B cell (primary cell): Measurements from ENCODE around the gene PRRT2. TPM values are rescaled to one million over a fixed set of nuclear protein-coding genes. Genes with fewer than 3 reads are reported as not detected.
A peak's percentile ranks its signal among the peaks of the same experiment; 100 is the strongest.

Source experiments
- ATAC-seq: fragments of 200-7000 bp; cut with Tn5 transposase; one replicate; pipeline ENCODE4 v1.10.0; 2021; ENCODE audit warnings: low read depth, mild to moderate bottlenecking, moderate number of reproducible peaks, moderate library complexity
- CTCF ChIA-PET: fragments of 350-600 bp; sonication (Branson Sonifier 250); formaldehyde crosslinking; loops from one replicate; lab custom pipeline; 2021; ENCODE audit warnings: antibody characterized with exemption, inconsistent platforms; lab: Charles Lee
- POLR2A ChIA-PET: fragments of 350-600 bp; sonication (Branson Sonifier 250); formaldehyde crosslinking; loops from one replicate; lab custom pipeline; 2021; ENCODE audit warnings: antibody characterized with exemption; lab: Charles Lee
- DNase-seq: peaks from one replicate; pipeline ENCODE4 v3.0.0; 2013
- H2AFZ ChIP-seq: 2 replicates; pipeline ENCODE4 v1.6.1; 2012; ENCODE audit warnings: mild to moderate bottlenecking, low read depth, low read length; ENCODE audit not compliant: insufficient read depth, poor library complexity, severe bottlenecking
- H3K27ac ChIP-seq, 2 donors: 1 replicate in 1 of 2; 2 replicates in 1 of 2; pipeline ENCODE4 v1.5.1; 2012 to 2013; ENCODE audit warnings: low read length in 2 of 2, mild to moderate bottlenecking in 2 of 2, moderate library complexity in 1 of 2
- H3K27me3 ChIP-seq, 4 experiments: fragments of 200-600 bp in 1 of 4; sonication (generic) in 1 of 4; replicated peaks in 1 of 4; 1 replicate in 2 of 4; 2 replicates in 2 of 4; pipeline versions ENCODE4 v1.6.1 to v1.7.0; 2013 to 2016; ENCODE audit warnings: low read length in 3 of 4, mild to moderate bottlenecking in 2 of 4, mixed read lengths in 1 of 4, moderate library complexity in 1 of 4; ENCODE audit not compliant: insufficient read depth in 4 of 4, control insufficient read depth in 3 of 4; ENCODE audit errors: control extremely low read depth in 1 of 4
- H3K36me3 ChIP-seq, 2 experiments: replicated peaks in 1 of 2; 1 replicate in 1 of 2; 2 replicates in 1 of 2; pipeline versions ENCODE4 v1.6.1 to v1.7.1; 2013; ENCODE audit warnings: low read length in 1 of 2; ENCODE audit not compliant: insufficient read depth in 2 of 2, control insufficient read depth in 1 of 2; ENCODE audit errors: control extremely low read depth in 1 of 2, extremely low read depth in 1 of 2
- H3K4me1 ChIP-seq, 2 donors: fragments of 200-600 bp in 1 of 2; sonication (generic) in 1 of 2; 1 replicate in 1 of 2; 2 replicates in 1 of 2; pipeline versions ENCODE4 v1.5.1 to v1.6.1; 2013 to 2017; ENCODE audit warnings: low read length in 2 of 2; ENCODE audit not compliant: control insufficient read depth in 2 of 2, insufficient read depth in 2 of 2
- H3K4me2 ChIP-seq: replicated peaks from 2 replicates; pipeline ENCODE3; 2012; ENCODE audit warnings: mild to moderate bottlenecking, low read depth, low read length; ENCODE audit not compliant: poor library complexity, severe bottlenecking
- H3K4me3 ChIP-seq, 5 experiments: fragments of 200-600 bp in 1 of 5; sonication (generic) in 1 of 5; 1 replicate in 3 of 5; 2 replicates in 2 of 5; pipeline versions ENCODE4 v1.5.1 to v1.7.0; 2011 to 2016; ENCODE audit warnings: low read length in 4 of 5, mild to moderate bottlenecking in 4 of 5, low read depth in 2 of 5, control low read depth in 1 of 5, moderate library complexity in 1 of 5; ENCODE audit not compliant: insufficient read depth in 1 of 5; ENCODE audit errors: control extremely low read depth in 1 of 5, extremely low read depth in 1 of 5
- H3K79me2 ChIP-seq: fragments of 200-600 bp; sonication (generic); one replicate; pipeline ENCODE4 v1.6.0; 2016; ENCODE audit warnings: low read length; ENCODE audit not compliant: control insufficient read depth, insufficient read depth
- H3K9ac ChIP-seq: fragments of 200-600 bp; sonication (generic); 2 replicates; pipeline ENCODE4 v1.6.1; 2017; ENCODE audit warnings: mild to moderate bottlenecking, low read length, moderate library complexity
- H3K9me3 ChIP-seq, 3 donors: one replicate each; pipeline versions ENCODE4 v1.6.1 to v1.7.1; 2013; ENCODE audit warnings: low read length in 2 of 3; ENCODE audit not compliant: control insufficient read depth in 2 of 3, insufficient read depth in 1 of 3; ENCODE audit errors: control extremely low read depth in 1 of 3
- H4K20me1 ChIP-seq: 2 replicates; pipeline ENCODE4 v1.6.0; 2012; ENCODE audit warnings: mild to moderate bottlenecking, low read length; ENCODE audit not compliant: insufficient read depth, control insufficient read depth, poor library complexity, severe bottlenecking
- H3K27ac Mint-ChIP-seq: one replicate; pipeline ENCODE4 v1.8.0; 2021; ENCODE audit warnings: mixed read lengths
- H3K27me3 Mint-ChIP-seq: one replicate; pipeline ENCODE4 v1.8.0; 2021; ENCODE audit warnings: mixed read lengths
- H3K4me1 Mint-ChIP-seq: one replicate; pipeline ENCODE4 v1.8.0; 2021; ENCODE audit warnings: mixed read lengths
- H3K4me3 Mint-ChIP-seq: one replicate; pipeline ENCODE4 v1.8.0; 2021; ENCODE audit warnings: mixed read lengths
- H3K9me3 Mint-ChIP-seq: one replicate; pipeline ENCODE4 v1.8.0; 2022; ENCODE audit warnings: mixed read lengths; ENCODE audit not compliant: insufficient read depth
- EZH2 ChIP-seq: IDR thresholded peaks from 2 replicates; pipeline ENCODE4 v1.6.1; 2012; ENCODE audit warnings: borderline replicate concordance, low read depth, mild to moderate bottlenecking, moderate library complexity, low read length; ENCODE audit not compliant: insufficient read depth, poor library complexity, severe bottlenecking
- WGBS: methylation state at CpG from one replicate; pipeline ENCODE4 v1.1.5; 2013; ENCODE audit warnings: missing lambda C conversion rate; ENCODE audit not compliant: insufficient coverage; 5-methylcytosine and 5-hydroxymethylcytosine counted together
- intact Hi-C: fragments of 100-400 bp; cut with micrococcal nuclease; formaldehyde crosslinking; loops from one replicate; pipeline ENCODE4 v1.10.0; 2022
- polyA plus RNA-seq: library from polyadenylated mRNA; depleted of rRNA; stranded (reverse); fragments of >200 nt; gene quantifications from 2 replicates; pipeline ENCODE4 v1.2.3, GENCODE V29; 2012
- total RNA-seq, 2 donors: library from RNA; stranded (reverse); fragments of 120-200 nt in 1 of 2; gene quantifications; 1 replicate in 1 of 2; 2 replicates in 1 of 2; pipeline versions ENCODE4 v1.2.3 to v1.2.4, GENCODE V29; 2013 to 2022
- TF ChIP-seq, protein P1 (sequence below): fragments of 200-600 bp; IDR thresholded peaks from one replicate; pipeline ENCODE4 v1.8.0; 2022; ENCODE audit warnings: antibody characterized with exemption, mild to moderate bottlenecking

The PRRT2 gene
- total and polyA plus RNA-seq, 2 donors (not counting 1 experiment from before 2014, with no cell fraction given): 0.79 to 3.1 TPM

DNA sequence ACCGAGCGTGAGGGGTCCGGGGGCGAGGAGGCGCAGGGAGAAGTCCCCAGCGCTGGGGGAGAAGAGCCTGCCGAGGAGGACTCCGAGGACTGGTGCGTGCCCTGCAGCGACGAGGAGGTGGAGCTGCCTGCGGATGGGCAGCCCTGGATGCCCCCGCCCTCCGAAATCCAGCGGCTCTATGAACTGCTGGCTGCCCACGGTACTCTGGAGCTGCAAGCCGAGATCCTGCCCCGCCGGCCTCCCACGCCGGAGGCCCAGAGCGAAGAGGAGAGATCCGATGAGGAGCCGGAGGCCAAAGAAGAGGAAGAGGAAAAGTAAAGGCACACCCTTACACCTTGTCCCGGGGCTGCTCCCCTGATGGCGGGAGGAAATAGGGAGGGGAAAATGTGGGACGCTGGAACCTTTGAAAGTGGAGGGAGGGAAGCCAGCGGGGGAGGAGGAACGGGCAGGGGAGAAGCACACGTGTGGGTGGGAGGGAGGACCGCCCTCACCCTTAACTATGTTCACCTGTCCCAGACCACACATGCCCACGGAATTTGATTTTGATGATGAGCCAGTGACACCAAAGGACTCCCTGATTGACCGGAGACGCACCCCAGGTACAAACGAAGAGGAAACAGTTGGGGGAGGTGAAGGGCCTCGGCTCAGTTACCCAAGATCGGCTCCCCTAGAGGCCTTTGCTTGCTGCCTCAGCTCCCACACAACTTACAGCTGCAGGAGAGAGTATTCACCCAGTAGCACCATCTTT lies 4.9 kb downstream of the PRRT2 start:
- Histone ChIP-seq H3K4me2 (peak overlapping the region; percentile 87), H3K27me3 (peaks cover 0 to 7% (median 3%) of the 10 kb centered on the region in 4 experiments), H2AFZ (peak overlapping the region; percentile 85), H3K4me1 (peaks cover 40 to 60% of the 10 kb centered on the region in 2 donors), H3K4me3 (peak overlapping the region; percentile 73 to 93 (median 84)), H4K20me1 (peaks cover 41% of the 10 kb centered on the region), H3K9me3 (no peaks in the 10 kb centered on the region), H3K79me2 (peaks cover 53% of the 10 kb centered on the region), H3K27ac (peak overlapping the region; percentile 88), H3K9ac (peak overlapping the region; percentile 69), H3K36me3 (peaks cover 0 to 22% of the 10 kb centered on the region in 2 experiments)
- CTCF ChIA-PET: interaction anchor here (0.5 to 5.7 kb wide), 10 partner anchors 9 to 261 kb away, joined by 3 to 66 read pairs (median 6); partner anchors contain the start of genes KIF22 and MAZ
- intact Hi-C loops: loop anchor here (1.0 to 10.0 kb wide), 9 partner anchors 12 to 222 kb away; partner anchors contain the start of genes CDIPT, INO80E, KIF22 and TAOK2
- peak; percentile 1 for ATAC-seq
- Mint-ChIP-seq H3K27ac (peak overlapping the region; percentile 98), H3K4me3 (peak overlapping the region; percentile 97), H3K9me3 (no peaks in the 10 kb centered on the region), H3K27me3 (no peaks in the 10 kb centered on the region), H3K4me1 (peaks cover 64% of the 10 kb centered on the region)
- TF ChIP-seq EZH2: no peak
- TF ChIP-seq, protein P1, sequence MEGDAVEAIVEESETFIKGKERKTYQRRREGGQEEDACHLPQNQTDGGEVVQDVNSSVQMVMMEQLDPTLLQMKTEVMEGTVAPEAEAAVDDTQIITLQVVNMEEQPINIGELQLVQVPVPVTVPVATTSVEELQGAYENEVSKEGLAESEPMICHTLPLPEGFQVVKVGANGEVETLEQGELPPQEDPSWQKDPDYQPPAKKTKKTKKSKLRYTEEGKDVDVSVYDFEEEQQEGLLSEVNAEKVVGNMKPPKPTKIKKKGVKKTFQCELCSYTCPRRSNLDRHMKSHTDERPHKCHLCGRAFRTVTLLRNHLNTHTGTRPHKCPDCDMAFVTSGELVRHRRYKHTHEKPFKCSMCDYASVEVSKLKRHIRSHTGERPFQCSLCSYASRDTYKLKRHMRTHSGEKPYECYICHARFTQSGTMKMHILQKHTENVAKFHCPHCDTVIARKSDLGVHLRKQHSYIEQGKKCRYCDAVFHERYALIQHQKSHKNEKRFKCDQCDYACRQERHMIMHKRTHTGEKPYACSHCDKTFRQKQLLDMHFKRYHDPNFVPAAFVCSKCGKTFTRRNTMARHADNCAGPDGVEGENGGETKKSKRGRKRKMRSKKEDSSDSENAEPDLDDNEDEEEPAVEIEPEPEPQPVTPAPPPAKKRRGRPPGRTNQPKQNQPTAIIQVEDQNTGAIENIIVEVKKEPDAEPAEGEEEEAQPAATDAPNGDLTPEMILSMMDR: no peak
- WGBS: under 1% methylated on average over 22 of the region's 37 CpGs
- POLR2A ChIA-PET: interaction anchor here (2.1 to 2.8 kb wide), 3 partner anchors 10 to 115 kb away, joined by 14 to 31 read pairs (median 18); partner anchors contain the start of gene MAZ
- DNase-seq: peak; percentile 59
